Neural cell (in vitro differentiated cells): ENCODE data around the gene GALK1.

Experiments
- EP300 ChIP-seq: fragments of 450-650 bp; conservative IDR thresholded peaks from 2 replicates; pipeline ENCODE4 v1.6.1; 2014; ENCODE audit warnings: antibody characterized with exemption, mild to moderate bottlenecking, moderate library complexity; ENCODE audit not compliant: poor library complexity, severe bottlenecking
- RAD21 ChIP-seq: fragments of 450-650 bp; conservative IDR thresholded peaks from 2 replicates; pipeline ENCODE4 v1.6.1; 2014; ENCODE audit warnings: antibody characterized with exemption, mild to moderate bottlenecking, moderate library complexity
- TF ChIP-seq, protein P1 (sequence below): fragments of 450-650 bp; IDR thresholded peaks from 2 replicates; pipeline ENCODE4 v1.5.1; 2014; ENCODE audit warnings: antibody characterized with exemption, mild to moderate bottlenecking, moderate library complexity; ENCODE audit not compliant: poor library complexity, severe bottlenecking

DNA sequence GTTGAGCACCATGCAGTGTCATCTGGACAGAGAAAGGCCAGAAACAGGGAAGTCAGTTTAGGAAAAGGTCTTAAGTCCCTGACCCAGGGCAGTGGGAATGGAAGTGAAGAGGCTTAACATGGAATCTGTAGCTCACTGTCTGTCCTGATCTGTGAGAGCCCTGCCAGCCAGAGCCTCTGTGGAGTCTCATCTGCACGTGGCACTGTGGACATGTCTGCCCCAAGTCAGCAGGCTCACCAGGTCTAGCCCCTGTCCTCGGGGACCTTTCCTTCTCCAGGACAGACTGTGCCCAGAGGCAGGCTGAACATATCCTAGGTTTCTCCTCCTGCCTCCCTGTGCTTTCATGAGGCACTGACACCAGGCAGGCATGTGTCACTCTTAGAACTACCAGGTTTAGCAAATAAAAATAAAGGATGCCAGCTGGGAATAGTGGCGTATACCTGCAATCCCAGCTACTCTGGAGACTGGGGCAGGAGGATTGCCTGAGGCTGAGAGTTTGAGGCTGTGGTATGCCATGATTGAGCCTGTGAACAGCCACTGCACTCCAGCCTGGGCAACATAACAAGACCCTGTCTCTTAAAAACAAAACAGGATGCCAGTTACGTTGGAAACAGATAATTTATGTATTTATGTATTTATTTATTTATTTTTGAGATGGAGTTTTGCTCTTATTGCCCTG is 42.0 kb upstream of the GALK1 start:
- TF ChIP-seq RAD21 = no peak
- TF ChIP-seq, protein P1, sequence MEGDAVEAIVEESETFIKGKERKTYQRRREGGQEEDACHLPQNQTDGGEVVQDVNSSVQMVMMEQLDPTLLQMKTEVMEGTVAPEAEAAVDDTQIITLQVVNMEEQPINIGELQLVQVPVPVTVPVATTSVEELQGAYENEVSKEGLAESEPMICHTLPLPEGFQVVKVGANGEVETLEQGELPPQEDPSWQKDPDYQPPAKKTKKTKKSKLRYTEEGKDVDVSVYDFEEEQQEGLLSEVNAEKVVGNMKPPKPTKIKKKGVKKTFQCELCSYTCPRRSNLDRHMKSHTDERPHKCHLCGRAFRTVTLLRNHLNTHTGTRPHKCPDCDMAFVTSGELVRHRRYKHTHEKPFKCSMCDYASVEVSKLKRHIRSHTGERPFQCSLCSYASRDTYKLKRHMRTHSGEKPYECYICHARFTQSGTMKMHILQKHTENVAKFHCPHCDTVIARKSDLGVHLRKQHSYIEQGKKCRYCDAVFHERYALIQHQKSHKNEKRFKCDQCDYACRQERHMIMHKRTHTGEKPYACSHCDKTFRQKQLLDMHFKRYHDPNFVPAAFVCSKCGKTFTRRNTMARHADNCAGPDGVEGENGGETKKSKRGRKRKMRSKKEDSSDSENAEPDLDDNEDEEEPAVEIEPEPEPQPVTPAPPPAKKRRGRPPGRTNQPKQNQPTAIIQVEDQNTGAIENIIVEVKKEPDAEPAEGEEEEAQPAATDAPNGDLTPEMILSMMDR = no peak
- TF ChIP-seq EP300 = no peak
